Germinal center (tissue), 1 donor: ENCODE measurements around the gene DAGLB.
"Not testable (repeated sequence)": the region's sequence is repeated elsewhere in the genome, so short reads cannot be mapped to it uniquely, and the experiment has no call there.

Experiments
- DNase-seq: peaks from one replicate; pipeline ENCODE4 v3.0.0; 2012; ENCODE audit warnings: mixed read lengths, low spot score

The DAGLB gene

GRCh38 chr7:6447581-6448199, at the start of gene DAGLB:
Gene DAGLB, minus strand, starts transcription at chr7:6447954. Its CDS starts 112 bp downstream, at chr7:6447842.
- peak; percentile 99 for DNase-seq

GRCh38 chr7:6497637-6497905, 49.8 kb upstream of the DAGLB start:
- DNase-seq: no peak

GRCh38 chr7:6496842-6497636, 49.3 kb upstream of the DAGLB start:
- no peak for DNase-seq

GRCh38 chr7:6495597-6496262, 48.0 kb upstream of the DAGLB start:
- no peak for DNase-seq

- no peak for DNase-seq
Observed at GRCh38 chr7:6494365-6494764, 46.6 kb upstream of the DAGLB start.

- DNase-seq: no peak
Observed at GRCh38 chr7:6491194-6491593, 43.4 kb upstream of the DAGLB start.

- DNase-seq: no peak
Observed at GRCh38 chr7:6489612-6490011, 41.9 kb upstream of the DAGLB start.

- no peak for DNase-seq
Observed at GRCh38 chr7:6487184-6487545, 39.4 kb upstream of the DAGLB start.

GRCh38 chr7:6486438-6487183, 38.9 kb upstream of the DAGLB start:
- no peak for DNase-seq

- DNase-seq: no peak
Observed at GRCh38 chr7:6482743-6483119, 35.0 kb upstream of the DAGLB start.

- DNase-seq: no peak
Observed at GRCh38 chr7:6482307-6482706, 34.6 kb upstream of the DAGLB start.

- DNase-seq: no peak
Observed at GRCh38 chr7:6481445-6481844, 33.7 kb upstream of the DAGLB start.

GRCh38 chr7:6480323-6480660, 32.5 kb upstream of the DAGLB start:
- no peak for DNase-seq

GRCh38 chr7:6479067-6479466, 31.3 kb upstream of the DAGLB start:
- DNase-seq: no peak

GRCh38 chr7:6478186-6478585, 30.4 kb upstream of the DAGLB start:
- DNase-seq: no peak

GRCh38 chr7:6477318-6477660, 29.5 kb upstream of the DAGLB start:
- DNase-seq: no peak

GRCh38 chr7:6476596-6477317, 29.0 kb upstream of the DAGLB start:
- DNase-seq: peak; percentile 18

GRCh38 chr7:6475433-6476186, 27.9 kb upstream of the DAGLB start:
- DNase-seq: no peak

- no peak for DNase-seq
Observed at GRCh38 chr7:6465862-6466261, 18.1 kb upstream of the DAGLB start.

GRCh38 chr7:6463609-6464008, 15.9 kb upstream of the DAGLB start:
- DNase-seq: not testable (repeated sequence)

- DNase-seq: no peak
Observed at GRCh38 chr7:6461946-6462550, 14.3 kb upstream of the DAGLB start.
